GM18907 (cell line): Measurements from ENCODE around the gene FAM180A.

Experiments
- ATAC-seq: cut with Tn5 transposase; IDR thresholded peaks from one replicate; pipeline ENCODE4 v1.9.1; 2021; ENCODE audit warnings: mild to moderate bottlenecking, moderate library complexity; ENCODE audit not compliant: unreplicated experiment

Gene FAM180A

GRCh38 chr7:135771961-135772638 is 23.5 kb upstream of the FAM180A start:
- no peak for ATAC-seq

- ATAC-seq, result no peak
These were observed 22.4 kb upstream of the FAM180A start for GRCh38 chr7:135771051-135771450.

GRCh38 chr7:135770139-135770710 is 21.6 kb upstream of the FAM180A start:
- no peak for ATAC-seq

GRCh38 chr7:135769005-135769802 is 20.6 kb upstream of the FAM180A start:
- no peak for ATAC-seq

- no peak for ATAC-seq
These were observed 19.9 kb upstream of the FAM180A start for GRCh38 chr7:135768467-135768866.

- no peak for ATAC-seq
These were observed 19.5 kb upstream of the FAM180A start for GRCh38 chr7:135768064-135768463.

- no peak for ATAC-seq
These were observed 14.6 kb upstream of the FAM180A start for GRCh38 chr7:135763261-135763660.

- ATAC-seq, result no peak
These were observed 13.3 kb upstream of the FAM180A start for GRCh38 chr7:135761751-135762488.

GRCh38 chr7:135759532-135759931 is 10.9 kb upstream of the FAM180A start:
- no peak for ATAC-seq

GRCh38 chr7:135758531-135758932 is 9.9 kb upstream of the FAM180A start:
- no peak for ATAC-seq

GRCh38 chr7:135757719-135758411 is 9.3 kb upstream of the FAM180A start:
- no peak for ATAC-seq

GRCh38 chr7:135756191-135756590 is 7.6 kb upstream of the FAM180A start:
- ATAC-seq, result no peak

GRCh38 chr7:135755351-135755753 is 6.7 kb upstream of the FAM180A start:
- no peak for ATAC-seq

- ATAC-seq, result no peak
These were observed 5.2 kb upstream of the FAM180A start for GRCh38 chr7:135753616-135754413.

- ATAC-seq, result no peak
These were observed 1.2 kb downstream of the FAM180A start for GRCh38 chr7:135747366-135747765.

- ATAC-seq, result no peak
These were observed 2.8 kb downstream of the FAM180A start for GRCh38 chr7:135745703-135746312.

GRCh38 chr7:135744938-135745702 is 3.5 kb downstream of the FAM180A start:
- ATAC-seq, result no peak

GRCh38 chr7:135743907-135744731 is 4.5 kb downstream of the FAM180A start:
- ATAC-seq, result no peak
